COLO668 (cell line): ENCODE measurements around the gene PSMC3IP.
"Not testable (repeated sequence)": the region's sequence is repeated elsewhere in the genome, so short reads cannot be mapped to it uniquely, and the experiment has no call there.

Experiments
- DNase-seq: peaks from one replicate; lab custom pipeline; 2025; ENCODE audit not compliant: unreplicated experiment; lab: John Stamatoyannopoulos, UW

Gene PSMC3IP

GRCh38 chr17:42541041-42541833 lies 36.3 kb downstream of the PSMC3IP start:
- no peak for DNase-seq

- DNase-seq, result not testable (repeated sequence)
Measured at GRCh38 chr17:42540558-42540957, 37.0 kb downstream of the PSMC3IP start.

- DNase-seq, result no peak
Measured at GRCh38 chr17:42538482-42538881, 39.0 kb downstream of the PSMC3IP start.

- DNase-seq, result no peak
Measured at GRCh38 chr17:42537826-42538451, 39.6 kb downstream of the PSMC3IP start.

- no peak for DNase-seq
Measured at GRCh38 chr17:42537156-42537805, 40.2 kb downstream of the PSMC3IP start.

- DNase-seq, result peak; percentile 90
Measured at GRCh38 chr17:42536372-42537155, 41.0 kb downstream of the PSMC3IP start.

- peak; percentile 92 for DNase-seq
Measured at GRCh38 chr17:42536048-42536371, 41.5 kb downstream of the PSMC3IP start, which contains the start of gene NAGLU. Gene NAGLU, plus strand, starts transcription at chr17:42536241. Its CDS starts 32 bp downstream, at chr17:42536273.

GRCh38 chr17:42535155-42536047 lies 42.1 kb downstream of the PSMC3IP start:
- peak; percentile 5 for DNase-seq

- DNase-seq, result peak; percentile 69
Measured at GRCh38 chr17:42531455-42532354, 45.8 kb downstream of the PSMC3IP start.

- DNase-seq, result peak; percentile 33
Measured at GRCh38 chr17:42530952-42531454, 46.5 kb downstream of the PSMC3IP start.

- DNase-seq, result no peak
Measured at GRCh38 chr17:42529061-42529460, 48.5 kb downstream of the PSMC3IP start.

- DNase-seq, result no peak
Measured at GRCh38 chr17:42527932-42528331, 49.6 kb downstream of the PSMC3IP start.

GRCh38 chr17:42526031-42526444 lies 51.5 kb downstream of the PSMC3IP start:
- no peak for DNase-seq

- DNase-seq, result no peak
Measured at GRCh38 chr17:42525221-42525620, 52.3 kb downstream of the PSMC3IP start.

- DNase-seq, result no peak
Measured at GRCh38 chr17:42522798-42523278, 54.7 kb downstream of the PSMC3IP start.
